ENCODE data around the gene SNX33. TPM values are rescaled to one million over a fixed set of nuclear protein-coding genes. Genes with fewer than 3 reads are reported as not detected.

The SNX33 gene
- total RNA-seq, 1 experiment from 2014 or later: 19.8 TPM

GRCh38 chr15:75606026-75606425 lies 41.7 kb upstream of the SNX33 start:
- DNase-seq (ENCODE audit: low spot score): no peak
- H3K36me3 Mint-ChIP-seq: peaks cover 45% of the 10 kb centered on the region
- H3K27ac Mint-ChIP-seq: no peak overlapping the region
- TF ChIP-seq ARID4B (CRISPR knock-in tag; IDR thresholded peaks at IDR 0.05; ENCODE audit: borderline replicate concordance) (no peak), IRF1 (CRISPR knock-in tag; IDR thresholded peaks at IDR 0.05) (no peak), RELA (CRISPR knock-in tag; IDR thresholded peaks at IDR 0.05; ENCODE audit: borderline replicate concordance) (no peak), TP53 (CRISPR knock-in tag; IDR thresholded peaks at IDR 0.05) (no peak), IRF2 (CRISPR knock-in tag; IDR thresholded peaks at IDR 0.05; ENCODE audit: borderline replicate concordance, low read depth) (no peak), ETV6 (CRISPR knock-in tag; IDR thresholded peaks at IDR 0.05) (no peak), ZNF671 (CRISPR knock-in tag; IDR thresholded peaks at IDR 0.05) (no peak), ESRRA (CRISPR knock-in tag; IDR thresholded peaks at IDR 0.05; ENCODE audit: borderline replicate concordance) (no peak), STAT6 (CRISPR knock-in tag; conservative IDR thresholded peaks at IDR 0.05; ENCODE audit: low read depth) (no peak), HMGA2 (CRISPR knock-in tag; IDR thresholded peaks at IDR 0.05) (no peak), ZNF396 (CRISPR knock-in tag; IDR thresholded peaks at IDR 0.05; ENCODE audit: borderline replicate concordance) (no peak), SMAD3 (CRISPR knock-in tag; IDR thresholded peaks at IDR 0.05; ENCODE audit: borderline replicate concordance) (no peak), USF2 (CRISPR knock-in tag; IDR thresholded peaks at IDR 0.05) (no peak), ZNF423 (CRISPR knock-in tag; IDR thresholded peaks at IDR 0.05) (no peak)
- H3K9me3 Mint-ChIP-seq: no peaks in the 10 kb centered on the region
- H3K4me1 Mint-ChIP-seq: no peaks in the 10 kb centered on the region
- no peaks in the 10 kb centered on the region for H3K27me3 Mint-ChIP-seq (ENCODE audit: low read depth)
- ATAC-seq: no peak
- ChIA-PET CTCF (interaction anchor here (0.6 to 0.7 kb wide), 2 partner anchors 196 to 238 kb away, joined by 3 read pairs; partner anchors contain the start of gene MAN2C1), POLR2A (no interaction called here)
- H3K4me3 Mint-ChIP-seq: no peak overlapping the region

- TF ChIP-seq MXD4 (CRISPR knock-in tag; IDR thresholded peaks at IDR 0.05; ENCODE audit: borderline replicate concordance): no peak
- TF ChIP-seq ZNF425 (CRISPR knock-in tag; conservative IDR thresholded peaks at IDR 0.05): no peak
- no peak for TF ChIP-seq TEAD1 (CRISPR knock-in tag; IDR thresholded peaks at IDR 0.05)
- no peak for TF ChIP-seq ZNF396 (CRISPR knock-in tag; IDR thresholded peaks at IDR 0.05; ENCODE audit: borderline replicate concordance)
- no peak for TF ChIP-seq IRF1 (CRISPR knock-in tag; IDR thresholded peaks at IDR 0.05)
- TF ChIP-seq FOXJ3 (CRISPR knock-in tag; IDR thresholded peaks at IDR 0.05; ENCODE audit: borderline replicate concordance): no peak
- TF ChIP-seq MAX (CRISPR knock-in tag; IDR thresholded peaks at IDR 0.05): no peak
- ChIA-PET POLR2A (no interaction called here), CTCF (no interaction called here)
- H3K4me1 Mint-ChIP-seq: no peaks in the 10 kb centered on the region
- no peaks in the 10 kb centered on the region for H3K27me3 Mint-ChIP-seq (ENCODE audit: low read depth)
- H3K36me3 Mint-ChIP-seq: peaks cover 41% of the 10 kb centered on the region
- no peaks in the 10 kb centered on the region for H3K9me3 Mint-ChIP-seq
- no peak for ATAC-seq
- H3K27ac Mint-ChIP-seq: no peak overlapping the region
- no peak overlapping the region for H3K4me3 Mint-ChIP-seq
- DNase-seq (ENCODE audit: low spot score): no peak
Measured at GRCh38 chr15:75606711-75607699, 40.7 kb upstream of the SNX33 start.

All from WTC11 (cell line).